Measurements from ENCODE around the gene MED8. TPM values are rescaled to one million over a fixed set of nuclear protein-coding genes. Genes with fewer than 3 reads are reported as not detected.
A peak's percentile ranks its signal among the peaks of the same experiment; 100 is the strongest.

MED8 gene
- total and polyA plus RNA-seq, 9 of the 15 experiments (the other 6 are each of a cell fraction or from before 2014, with no cell fraction given): 23.0 to 120 (median 56.4) TPM

- TF ChIP-seq ZBTB9 (CRISPR knock-in tag; IDR thresholded peaks at IDR 0.05) (no peak), TFE3 (CRISPR knock-in tag; IDR thresholded peaks at IDR 0.05) (no peak), ZNF57 (CRISPR knock-in tag; IDR thresholded peaks at IDR 0.05) (no peak), MXI1 (IDR thresholded peaks at IDR 0.05; ENCODE audit: low read depth, low read length) (no peak), ZNF561 (CRISPR knock-in tag; conservative IDR thresholded peaks at IDR 0.05) (no peak), HNRNPUL1 (IDR thresholded peaks at IDR 0.05; ENCODE audit: low read length) (no peak)
Measured at GRCh38 chr1:43372172-43372571, 17.4 kb downstream of the MED8 start (continued).

DNA sequence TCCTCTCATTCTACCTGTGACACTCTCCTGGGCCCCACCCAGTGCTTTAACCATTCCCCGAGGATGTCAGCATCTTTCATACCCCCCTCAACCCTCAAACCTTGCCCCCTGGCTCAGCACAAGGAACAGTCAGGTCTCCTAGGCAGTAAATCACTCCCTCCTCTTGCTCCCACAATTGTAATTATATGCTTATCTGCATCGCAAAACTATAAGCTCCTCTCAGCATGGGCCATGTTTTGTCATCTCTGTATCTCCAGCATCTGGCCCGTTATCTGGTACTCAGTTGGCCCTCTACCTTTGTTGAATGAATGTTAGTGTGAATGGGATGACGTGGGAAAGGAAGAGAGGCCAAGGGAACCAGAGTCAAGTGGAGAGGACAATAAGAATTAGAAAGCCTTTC, 19.0 kb downstream of the MED8 start:
- in situ Hi-C loops (cut with MboI) (no loop called here), intact Hi-C loops (cut with micrococcal nuclease) (no loop called here)
- H3K27me3 ChIP-seq (ENCODE audit: control insufficient read depth in 2 of 2, insufficient read depth in 2 of 2, low read length in 2 of 2): no peaks in the 10 kb centered on the region
- H4K20me1 ChIP-seq (replicated peaks; ENCODE audit: control insufficient read depth, insufficient read depth, low read length): peaks cover 3% of the 10 kb centered on the region
- peaks cover 4% of the 10 kb centered on the region for H3K36me3 ChIP-seq (ENCODE audit: control insufficient read depth, insufficient read depth, low read length)
- peaks cover 6% of the 10 kb centered on the region for H3K9me1 ChIP-seq (ENCODE audit: control insufficient read depth, insufficient read depth, low read length)
- FAIRE-seq (no peak), ATAC-seq (no peak), DNase-seq (ENCODE audit: extremely low read depth in 1 of 4, low spot score in 3 of 4) (no peak)
- no peak overlapping the region for H2AFZ ChIP-seq (ENCODE audit: low read depth, low read length)
- no peak overlapping the region for H3K4me3 ChIP-seq
- peaks cover 33% of the 10 kb centered on the region for H3K79me2 ChIP-seq (ENCODE audit: control insufficient read depth, insufficient read depth, low read length)
- ChIA-PET CTCF (ENCODE audit: low intra/inter-chr PET ratio) (no interaction called here), POLR2A (interaction anchor here (0.6 to 3.4 kb wide), 5 partner anchors 8 to 64 kb away, joined by 3 to 20 read pairs (median 3); partner anchors contain the start of genes MED8 and SZT2)
- no TSS peak for BruUV-seq (replicated peaks)
- H3K9me3 ChIP-seq (replicated peaks; ENCODE audit: control insufficient read depth, insufficient read depth, low read depth, low read length): no peaks in the 10 kb centered on the region
- H3K27ac ChIP-seq (ENCODE audit: extremely low read depth, low read depth, low read length): no peak overlapping the region
- WGBS (ENCODE audit: insufficient coverage, low coverage, missing lambda C conversion rate): 20% methylated on average over 4 of the region's 4 CpGs
- no peak overlapping the region for H3K9ac ChIP-seq (ENCODE audit: insufficient read depth in 1 of 2, low read depth in 2 of 2, low read length in 2 of 2)
- peaks cover 33 to 38% of the 10 kb centered on the region in 2 experiments for H3K4me1 ChIP-seq (replicated peaks in 1 of 2; ENCODE audit: control insufficient read depth in 2 of 2, insufficient read depth in 2 of 2, low read length in 2 of 2)
- no peak overlapping the region for H3K4me2 ChIP-seq (ENCODE audit: insufficient read depth, low read length)
- TF ChIP-seq MEIS2 (IDR thresholded peaks at IDR 0.05; ENCODE audit: partially characterized antibody) (peak; percentile 51), NFYB (IDR thresholded peaks at IDR 0.05; ENCODE audit: extremely low read depth, insufficient read length) (no peak), ELK1 (CRISPR knock-in tag; IDR thresholded peaks at IDR 0.05) (no peak)
- TF ChIP-seq, protein P1, sequence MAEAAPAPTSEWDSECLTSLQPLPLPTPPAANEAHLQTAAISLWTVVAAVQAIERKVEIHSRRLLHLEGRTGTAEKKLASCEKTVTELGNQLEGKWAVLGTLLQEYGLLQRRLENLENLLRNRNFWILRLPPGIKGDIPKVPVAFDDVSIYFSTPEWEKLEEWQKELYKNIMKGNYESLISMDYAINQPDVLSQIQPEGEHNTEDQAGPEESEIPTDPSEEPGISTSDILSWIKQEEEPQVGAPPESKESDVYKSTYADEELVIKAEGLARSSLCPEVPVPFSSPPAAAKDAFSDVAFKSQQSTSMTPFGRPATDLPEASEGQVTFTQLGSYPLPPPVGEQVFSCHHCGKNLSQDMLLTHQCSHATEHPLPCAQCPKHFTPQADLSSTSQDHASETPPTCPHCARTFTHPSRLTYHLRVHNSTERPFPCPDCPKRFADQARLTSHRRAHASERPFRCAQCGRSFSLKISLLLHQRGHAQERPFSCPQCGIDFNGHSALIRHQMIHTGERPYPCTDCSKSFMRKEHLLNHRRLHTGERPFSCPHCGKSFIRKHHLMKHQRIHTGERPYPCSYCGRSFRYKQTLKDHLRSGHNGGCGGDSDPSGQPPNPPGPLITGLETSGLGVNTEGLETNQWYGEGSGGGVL (CRISPR knock-in tag; IDR thresholded peaks at IDR 0.05): no peak
